Measurements from ENCODE around the gene ST8SIA5. TPM values are rescaled to one million over a fixed set of nuclear protein-coding genes. Genes with fewer than 3 reads are reported as not detected.

ST8SIA5 gene
- total RNA-seq, 1 experiment from 2014 or later = not detected

DNA sequence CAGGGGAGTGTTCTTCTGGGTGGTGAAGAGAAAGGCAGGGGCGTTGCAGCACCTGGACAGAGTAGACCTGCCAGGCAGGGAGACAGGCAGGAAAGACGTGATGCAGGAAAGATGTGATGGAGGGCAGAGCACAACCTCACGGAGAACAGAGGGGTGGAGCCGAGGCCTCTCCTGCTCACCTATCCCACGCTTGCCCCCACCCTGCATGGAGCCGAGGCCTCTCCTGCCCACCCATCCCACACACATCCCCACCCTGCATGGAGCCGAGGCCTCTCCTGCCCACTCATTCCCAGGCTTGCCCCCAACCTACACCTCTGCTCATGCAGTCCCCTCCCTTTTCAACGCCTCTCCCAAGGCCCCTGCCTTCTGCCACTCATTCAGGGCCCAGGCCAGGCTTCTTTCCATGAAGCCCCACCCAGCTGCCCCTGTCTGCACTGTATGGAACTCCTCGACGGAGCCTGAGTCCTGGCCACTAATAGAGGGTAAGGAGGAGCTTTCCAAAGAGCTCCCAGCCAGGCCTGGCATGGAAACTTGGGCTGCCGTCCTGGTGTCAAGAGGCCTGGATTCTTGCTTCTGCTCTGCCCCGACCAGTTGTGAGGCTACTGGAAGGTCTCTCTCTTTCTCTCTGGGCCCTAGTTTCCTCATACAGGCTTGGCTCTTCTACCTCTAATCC, 67.9 kb downstream of the ST8SIA5 start:
- DNase-seq (ENCODE audit: low read depth, low spot score) = no peak
- in situ Hi-C loops (cut with HindIII; ENCODE audit: low pct_unique_long_range_greater_than_20kb, low sequenced_read_pairs) = no loop called here

DNA sequence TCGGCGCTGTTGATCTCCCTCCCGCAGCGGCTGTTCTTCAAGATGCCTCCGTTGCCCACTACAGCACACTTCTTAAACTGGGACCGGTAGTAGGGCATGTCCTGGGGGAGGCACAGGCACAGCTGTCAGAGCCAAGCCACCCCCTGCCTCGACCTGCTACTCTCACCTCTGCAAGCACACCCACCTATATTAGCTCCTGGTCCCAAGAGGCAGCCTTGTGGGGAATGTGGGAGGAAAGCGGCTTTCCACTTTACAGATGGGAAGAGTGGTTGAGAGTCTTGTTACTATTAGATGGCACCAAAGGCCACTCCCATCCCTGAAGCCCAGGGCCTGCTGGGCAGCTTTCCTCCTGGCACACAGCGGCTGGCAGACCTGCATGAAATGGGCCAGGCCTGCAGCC, 70.7 kb downstream of the ST8SIA5 start:
- DNase-seq (ENCODE audit: low read depth, low spot score) = no peak
- in situ Hi-C loops (cut with HindIII; ENCODE audit: low pct_unique_long_range_greater_than_20kb, low sequenced_read_pairs) = no loop called here

DNA sequence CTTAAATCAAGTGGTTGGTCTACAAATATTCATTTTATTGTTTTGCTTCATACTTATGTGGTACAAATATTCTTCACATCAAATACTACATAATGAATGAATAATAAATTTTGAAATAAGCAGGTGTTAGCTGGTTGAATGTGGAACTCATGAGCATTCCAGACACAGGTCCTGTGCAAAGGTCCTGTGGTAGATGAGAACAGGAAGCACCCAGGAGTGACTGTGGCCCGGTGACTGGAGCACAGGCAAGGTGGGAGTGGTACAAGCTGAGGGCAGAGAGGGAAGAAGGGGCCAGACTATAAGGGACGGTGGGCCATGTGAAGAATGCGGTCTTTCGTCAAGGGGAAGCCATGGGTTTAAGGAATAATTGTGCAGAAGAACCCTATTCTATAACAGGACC, 73.6 kb downstream of the ST8SIA5 start:
- DNase-seq (ENCODE audit: low read depth, low spot score) = no peak
- in situ Hi-C loops (cut with HindIII; ENCODE audit: low pct_unique_long_range_greater_than_20kb, low sequenced_read_pairs) = no loop called here

DNA sequence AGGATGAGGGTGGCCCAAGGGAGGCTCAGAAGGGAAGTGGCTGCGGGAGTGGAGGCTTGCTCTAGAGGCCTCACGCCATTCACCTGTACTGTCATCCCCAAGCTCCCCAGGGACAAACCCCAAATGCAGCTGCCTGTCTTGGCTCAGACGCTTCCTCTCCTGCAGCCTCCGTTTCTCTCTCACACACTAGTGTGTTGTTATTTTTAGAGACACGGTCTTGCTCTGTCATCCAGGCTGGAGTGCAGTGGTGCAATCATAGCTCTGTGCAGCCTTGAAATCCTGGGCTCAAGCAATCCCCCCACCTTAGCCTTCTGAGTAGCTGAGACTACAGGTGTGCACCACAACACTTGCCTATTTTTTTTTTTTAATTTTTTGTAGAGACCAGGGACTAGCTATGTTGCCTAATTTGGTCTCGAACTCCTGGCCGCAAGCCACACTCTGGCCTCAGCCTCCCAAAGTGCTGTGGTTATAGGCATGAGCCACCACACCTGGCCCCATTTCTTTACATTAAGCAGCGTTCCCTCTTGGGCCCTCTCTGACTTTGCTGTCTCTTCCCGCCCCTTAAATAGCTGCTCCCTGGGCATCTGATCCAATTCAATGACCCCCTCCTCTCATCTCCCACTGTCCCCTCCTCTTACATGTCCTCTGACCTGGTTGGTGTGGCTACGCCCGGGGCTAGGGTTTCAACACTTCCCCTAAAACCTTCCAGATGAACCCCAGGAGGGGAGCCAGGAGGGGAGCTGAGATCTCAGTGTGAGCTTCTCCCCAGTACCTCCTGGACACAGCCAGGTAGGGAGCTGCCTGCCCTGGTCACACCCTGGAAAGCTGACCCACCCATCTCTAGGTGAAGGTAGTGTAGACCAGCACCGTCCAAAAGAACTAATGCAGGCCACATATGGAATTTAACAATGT, 75.8 kb downstream of the ST8SIA5 start:
- in situ Hi-C loops (cut with HindIII; ENCODE audit: low pct_unique_long_range_greater_than_20kb, low sequenced_read_pairs) = no loop called here
- DNase-seq (ENCODE audit: low read depth, low spot score) = no peak

DNA sequence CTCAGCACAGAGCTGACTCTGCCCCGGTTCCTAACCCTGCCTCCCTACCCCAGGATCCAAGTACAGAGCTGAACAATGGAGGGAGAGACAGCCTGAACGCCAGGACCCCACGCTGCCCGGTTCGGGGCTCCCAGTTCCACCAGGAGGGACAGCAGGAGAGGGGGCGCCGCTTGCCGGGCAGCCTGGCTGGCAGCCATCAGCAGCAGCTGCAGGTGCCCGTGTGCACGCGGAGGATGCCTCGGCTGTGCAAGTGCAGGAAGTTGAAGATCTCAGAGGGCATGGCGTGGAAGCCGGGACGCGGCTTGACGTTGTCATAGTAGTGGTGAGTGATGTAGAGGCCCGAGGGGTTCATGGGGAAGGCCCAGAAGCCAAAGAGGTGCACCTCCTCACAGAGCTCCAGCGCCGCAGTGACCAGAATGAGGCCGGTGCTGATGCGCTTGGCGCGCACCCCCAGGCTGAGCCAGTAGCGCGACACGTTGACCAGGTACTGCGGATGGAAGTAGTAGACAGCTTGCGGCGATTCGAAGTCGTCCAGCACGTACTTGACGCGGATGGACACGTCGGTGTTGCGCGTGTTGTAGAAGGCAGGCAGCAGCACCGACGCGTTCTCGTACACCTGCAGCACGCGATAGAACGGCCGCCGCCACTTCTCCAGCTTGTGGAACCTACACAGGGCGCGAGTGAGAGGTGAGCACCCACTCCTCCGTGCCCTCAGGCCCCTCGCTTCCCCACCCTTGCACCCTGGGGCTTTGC, 76.8 kb downstream of the ST8SIA5 start:
- no peak for DNase-seq (ENCODE audit: low read depth, low spot score)
- in situ Hi-C loops (cut with HindIII; ENCODE audit: low pct_unique_long_range_greater_than_20kb, low sequenced_read_pairs) = no loop called here

DNA sequence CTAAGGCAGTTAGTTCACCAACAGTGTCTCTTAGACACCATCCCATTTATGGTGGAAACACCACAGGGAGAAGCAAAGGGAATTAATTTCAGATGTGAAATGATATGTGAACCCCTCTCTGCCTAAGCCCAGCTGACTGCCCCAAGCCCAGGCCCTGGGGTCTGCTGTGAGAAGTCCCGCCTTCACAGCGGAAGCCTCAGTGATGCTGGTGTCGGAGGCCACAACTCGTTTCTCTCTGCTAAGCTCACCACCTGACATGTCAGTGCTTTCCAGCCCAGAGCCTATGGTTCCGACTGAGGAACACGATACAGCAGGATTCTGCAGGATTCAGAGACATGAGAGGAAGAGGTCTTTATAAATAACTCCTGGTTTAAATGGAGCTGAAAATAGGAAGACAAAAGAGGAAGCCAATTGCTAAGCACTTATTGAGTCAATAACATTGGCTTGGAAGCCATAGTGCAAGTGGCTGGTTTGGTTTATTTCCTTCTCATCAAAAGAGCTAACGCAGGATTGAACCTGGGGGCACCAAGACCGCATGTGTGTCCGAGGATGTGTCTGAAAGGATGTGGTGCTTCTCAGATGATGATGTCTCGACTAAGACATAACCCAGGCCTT, 78.0 kb downstream of the ST8SIA5 start:
- in situ Hi-C loops (cut with HindIII; ENCODE audit: low pct_unique_long_range_greater_than_20kb, low sequenced_read_pairs) = no loop called here
- no peak for DNase-seq (ENCODE audit: low read depth, low spot score)

DNA sequence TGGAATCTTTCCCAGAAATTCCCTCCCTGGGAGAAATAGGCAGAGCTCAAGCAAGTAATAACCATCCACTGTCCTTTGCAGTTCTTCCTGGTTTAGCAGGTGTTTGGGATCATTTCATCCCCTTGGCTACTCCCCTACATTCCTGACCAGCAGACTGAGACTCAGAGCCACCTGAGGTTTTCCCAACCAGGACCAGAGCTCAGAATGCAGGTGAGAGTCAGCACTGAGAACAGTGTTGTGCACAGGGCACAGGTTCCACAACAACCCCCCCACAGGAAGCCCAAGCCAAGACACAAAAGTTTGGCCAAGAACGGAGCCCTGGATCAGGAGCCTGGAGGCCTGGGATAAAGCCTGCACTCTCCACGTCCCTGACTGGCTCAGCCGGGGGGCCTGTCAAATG, 78.8 kb downstream of the ST8SIA5 start:
- in situ Hi-C loops (cut with HindIII; ENCODE audit: low pct_unique_long_range_greater_than_20kb, low sequenced_read_pairs) = no loop called here
- no peak for DNase-seq (ENCODE audit: low read depth, low spot score)

DNA sequence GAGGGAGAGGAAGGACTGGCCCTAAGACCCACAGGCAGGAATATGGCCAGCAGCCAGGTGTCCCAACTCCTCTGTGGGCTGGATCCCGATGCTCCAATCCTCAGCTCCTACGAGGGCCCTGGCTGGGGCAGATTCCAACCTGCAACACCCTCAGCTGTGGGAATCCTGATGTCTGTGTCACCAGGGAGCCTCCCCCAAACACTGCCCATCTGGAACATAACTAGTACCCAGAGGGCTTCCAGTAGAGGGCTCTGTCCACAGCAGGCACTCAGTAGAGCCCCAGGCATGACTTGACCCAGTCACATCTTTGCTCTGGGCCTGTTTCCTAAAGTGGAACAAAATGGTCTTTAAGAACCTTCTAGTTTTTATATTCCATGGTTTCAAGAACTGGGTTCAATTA, 79.2 kb downstream of the ST8SIA5 start:
- peak; percentile 11 for DNase-seq (ENCODE audit: low read depth, low spot score)
- in situ Hi-C loops (cut with HindIII; ENCODE audit: low pct_unique_long_range_greater_than_20kb, low sequenced_read_pairs) = no loop called here

DNA sequence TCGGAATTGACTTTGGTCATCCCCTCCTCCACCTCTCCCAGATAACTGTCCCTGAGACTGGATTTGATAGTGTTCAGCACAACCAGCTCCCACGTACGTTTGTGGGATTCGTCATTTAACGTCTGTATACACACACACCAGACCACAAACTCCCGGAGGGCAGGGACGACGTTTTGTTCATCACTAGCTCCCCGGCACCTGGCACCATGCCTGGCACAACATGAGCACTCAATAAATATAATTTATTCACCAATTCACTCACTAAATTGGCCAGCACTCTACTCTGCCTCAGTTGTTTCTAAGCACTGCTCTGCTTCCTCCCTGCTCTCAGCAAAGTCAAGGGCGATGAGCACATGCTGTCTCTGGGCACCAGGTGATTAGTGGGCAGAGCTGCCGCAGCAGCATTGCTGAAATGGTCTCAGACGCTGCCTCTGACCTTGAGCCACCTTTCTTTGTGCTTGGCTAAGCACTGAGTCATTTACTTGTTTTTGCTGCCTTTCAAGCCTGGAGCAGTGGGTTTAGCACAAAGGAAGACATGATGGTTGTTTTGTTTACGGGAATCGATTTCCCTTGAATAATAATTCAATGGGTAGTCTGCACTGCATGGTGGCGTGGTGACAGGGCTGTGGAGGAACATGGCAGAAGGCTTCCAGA, 80.5 kb downstream of the ST8SIA5 start:
- no peak for DNase-seq (ENCODE audit: low read depth, low spot score)
- in situ Hi-C loops (cut with HindIII; ENCODE audit: low pct_unique_long_range_greater_than_20kb, low sequenced_read_pairs) = no loop called here

DNA sequence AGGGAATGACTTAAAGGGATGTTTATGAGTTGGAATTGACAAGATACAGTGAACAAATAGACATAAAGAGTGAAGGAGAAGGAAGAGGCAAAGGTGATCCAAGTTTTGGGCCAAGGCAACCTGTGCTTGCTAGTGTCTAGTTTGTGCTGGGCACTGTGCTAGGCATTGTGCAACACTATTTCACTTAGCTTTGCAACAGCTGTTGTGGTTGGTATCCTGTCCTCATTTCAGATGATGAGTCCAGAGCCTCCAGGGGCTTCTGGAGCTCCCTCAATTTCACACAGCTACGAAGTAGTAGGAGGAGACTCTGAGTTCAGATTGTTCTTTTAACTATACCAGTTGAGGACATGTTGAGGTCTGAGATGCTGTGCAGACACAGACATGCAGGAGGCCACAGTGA, 81.7 kb downstream of the ST8SIA5 start:
- DNase-seq (ENCODE audit: low read depth, low spot score) = no peak
- in situ Hi-C loops (cut with HindIII; ENCODE audit: low pct_unique_long_range_greater_than_20kb, low sequenced_read_pairs) = no loop called here

DNA sequence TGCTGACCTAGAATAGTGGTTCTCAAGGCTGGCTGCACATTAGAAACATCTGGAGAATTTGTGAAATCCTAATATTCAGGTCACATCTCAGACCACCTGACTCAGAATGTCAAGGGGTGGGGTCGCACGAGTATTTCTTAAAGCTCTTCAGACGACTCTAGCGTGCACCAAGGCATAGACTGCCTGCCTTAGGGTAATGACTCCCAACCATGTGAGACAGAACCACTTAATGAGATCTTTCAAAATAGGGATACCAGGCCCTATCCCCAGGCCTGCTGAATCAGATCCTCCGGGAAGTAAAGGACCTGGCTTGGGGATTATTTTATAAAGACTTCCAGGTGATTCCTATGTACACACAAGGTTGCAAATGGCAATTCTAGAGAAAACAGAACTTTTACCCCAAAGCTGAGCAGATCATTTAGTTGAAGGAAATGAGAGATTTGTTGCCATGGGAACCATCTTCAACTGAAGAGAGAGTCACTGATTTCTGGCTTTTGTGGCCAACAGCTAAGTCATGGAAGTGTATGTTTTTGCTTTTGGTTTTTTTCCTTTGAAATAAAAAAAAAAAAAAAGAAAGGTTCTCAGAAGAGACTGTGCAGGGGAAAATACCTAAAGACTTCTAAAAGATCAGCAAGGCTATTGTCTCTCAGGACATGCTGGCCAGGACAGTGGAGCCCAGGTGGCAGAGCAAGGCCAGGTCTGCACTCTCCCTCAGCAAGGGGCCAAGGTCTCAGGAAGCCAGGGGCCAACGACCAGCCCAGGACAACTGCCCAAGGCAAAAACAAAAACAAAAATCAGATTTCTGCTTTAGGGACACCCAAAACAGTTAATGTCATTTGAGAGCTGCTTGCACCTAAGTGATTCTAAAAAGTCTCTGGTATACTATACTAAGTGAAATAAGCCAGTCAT, 84.5 kb downstream of the ST8SIA5 start:
- in situ Hi-C loops (cut with HindIII; ENCODE audit: low pct_unique_long_range_greater_than_20kb, low sequenced_read_pairs) = no loop called here
- peak; percentile 11 for DNase-seq (ENCODE audit: low read depth, low spot score)

DNA sequence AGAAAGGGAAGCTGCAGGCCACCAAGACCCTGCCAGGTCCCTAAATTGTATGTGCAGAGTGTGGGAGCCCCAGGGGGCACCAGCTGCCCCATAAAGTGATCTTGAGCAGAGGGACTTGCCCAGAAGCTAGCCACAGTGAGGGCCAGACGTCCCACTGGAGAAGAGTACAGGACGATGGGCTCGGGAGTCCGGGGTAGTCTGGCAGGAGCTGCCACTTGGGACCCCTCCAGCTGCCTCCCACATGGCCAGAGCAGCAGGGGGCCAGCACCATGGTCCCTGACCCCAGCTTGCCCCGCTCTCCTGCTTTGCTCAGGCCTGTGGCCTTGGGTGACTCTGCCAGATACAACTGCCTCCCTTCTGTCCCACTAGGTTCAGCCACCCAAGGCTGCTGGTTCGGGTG, 88.2 kb downstream of the ST8SIA5 start:
- in situ Hi-C loops (cut with HindIII; ENCODE audit: low pct_unique_long_range_greater_than_20kb, low sequenced_read_pairs) = no loop called here
- DNase-seq (ENCODE audit: low read depth, low spot score) = no peak

DNA sequence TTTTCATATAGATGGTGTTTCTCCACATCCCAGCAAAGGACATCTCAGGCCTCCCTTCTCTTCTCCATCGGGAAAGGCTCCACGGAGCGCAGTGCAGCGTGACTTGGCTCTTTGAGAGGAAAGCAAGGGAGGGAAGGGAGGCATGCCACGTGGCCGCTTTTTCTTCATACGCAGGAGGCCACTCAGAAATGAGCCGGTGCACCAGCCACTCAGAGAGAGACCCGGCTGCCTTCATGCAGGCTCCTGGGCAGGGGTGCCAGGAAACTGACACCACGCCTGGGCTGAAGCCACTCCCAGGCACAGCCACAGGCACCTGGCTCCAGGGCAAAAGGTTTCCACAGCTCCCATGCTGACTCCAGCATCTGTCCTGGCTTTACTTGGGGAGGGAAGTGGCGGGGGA, 88.7 kb downstream of the ST8SIA5 start:
- in situ Hi-C loops (cut with HindIII; ENCODE audit: low pct_unique_long_range_greater_than_20kb, low sequenced_read_pairs) = no loop called here
- DNase-seq (ENCODE audit: low read depth, low spot score) = no peak

DNA sequence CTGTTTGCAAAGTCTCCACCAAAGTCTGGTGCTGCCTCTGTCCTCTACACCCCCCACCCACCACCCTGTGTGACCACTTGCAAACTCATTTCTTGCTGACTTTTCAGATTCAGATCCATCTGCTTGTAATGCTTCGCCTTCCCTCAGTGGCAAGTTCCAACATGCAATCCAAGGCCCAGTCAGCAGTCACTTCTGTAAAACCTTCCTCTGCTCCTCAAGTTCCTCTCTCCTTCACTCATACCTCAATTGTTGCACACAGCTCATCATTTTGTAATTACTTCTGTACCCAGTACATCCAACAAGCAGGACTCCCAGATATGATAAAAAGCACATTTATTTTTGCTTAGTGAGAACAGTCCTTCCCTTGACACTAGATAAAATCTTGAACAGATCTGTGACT, 93.3 kb downstream of the ST8SIA5 start:
- in situ Hi-C loops (cut with HindIII; ENCODE audit: low pct_unique_long_range_greater_than_20kb, low sequenced_read_pairs) = no loop called here
- DNase-seq (ENCODE audit: low read depth, low spot score) = no peak

DNA sequence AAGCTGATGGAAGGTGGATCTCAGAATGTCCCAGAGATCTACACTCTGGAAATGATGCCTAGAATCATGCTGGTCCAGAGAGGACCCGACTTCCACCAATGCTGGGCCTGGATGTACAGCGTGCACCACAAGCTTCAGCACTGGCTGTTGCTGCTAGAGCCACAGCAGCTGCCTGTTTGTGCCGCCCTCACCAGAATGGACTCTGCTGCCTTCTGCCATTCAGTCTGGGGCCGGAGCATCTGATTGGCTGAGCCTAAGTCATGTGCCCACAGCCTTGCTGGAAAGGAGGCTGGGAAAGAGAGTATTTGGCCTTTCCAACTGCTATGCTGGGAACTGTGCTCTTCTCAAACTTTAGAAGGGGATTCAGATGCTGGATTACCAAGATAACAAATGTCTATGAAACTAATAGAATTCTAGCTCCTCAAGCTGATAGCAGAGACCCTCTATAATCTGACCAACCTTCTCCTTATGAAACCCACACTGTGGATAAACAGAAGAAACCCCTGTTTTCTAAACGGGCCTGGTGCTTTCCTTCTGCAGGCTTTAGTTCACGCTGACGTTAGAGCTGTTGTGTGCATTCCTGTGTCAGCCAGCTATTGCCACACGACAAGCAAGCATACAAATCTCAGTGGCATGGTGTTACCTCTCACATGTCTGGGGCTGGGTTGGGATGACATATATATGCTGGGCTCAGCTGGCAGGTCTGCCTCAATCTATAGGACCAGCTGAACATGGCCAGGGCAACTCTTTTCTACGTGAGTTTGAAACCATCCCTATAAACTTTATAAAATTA, 95.7 kb downstream of the ST8SIA5 start:
- in situ Hi-C loops (cut with HindIII; ENCODE audit: low pct_unique_long_range_greater_than_20kb, low sequenced_read_pairs) = no loop called here
- peak; percentile 52 for DNase-seq (ENCODE audit: low read depth, low spot score)

DNA sequence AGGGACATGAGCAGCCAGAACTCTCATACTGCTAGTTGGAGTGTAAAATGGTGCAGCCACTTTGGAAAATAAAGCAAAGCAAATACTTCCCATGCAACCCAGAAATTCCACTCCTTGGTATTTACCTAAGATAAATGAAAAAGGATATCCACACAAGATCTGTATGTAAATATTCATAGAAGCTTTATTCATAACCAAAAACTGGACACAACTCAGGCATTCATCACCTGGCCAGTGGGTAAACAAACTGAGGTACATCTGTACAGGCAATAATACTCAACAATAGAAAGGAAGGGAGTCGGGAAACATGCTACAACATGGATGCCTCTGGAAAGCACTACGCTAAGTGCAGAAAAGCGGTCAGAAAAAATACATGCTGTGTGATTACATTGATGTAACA, 97.4 kb downstream of the ST8SIA5 start:
- no peak for DNase-seq (ENCODE audit: low read depth, low spot score)
- in situ Hi-C loops (cut with HindIII; ENCODE audit: low pct_unique_long_range_greater_than_20kb, low sequenced_read_pairs) = no loop called here
